SU-DHL-6 (cell line): ENCODE measurements around the gene SHC2.
"Not testable (repeated sequence)": the region's sequence is repeated elsewhere in the genome, so short reads cannot be mapped to it uniquely, and the experiment has no call there.

Experiments used
- H2AFZ ChIP-seq: fragments of 200-600 bp; sonication (generic); 2 replicates; pipeline ENCODE4 v1.6.1; 2014; ENCODE audit warnings: low read depth, mild to moderate bottlenecking, moderate library complexity, mixed read lengths, antibody characterized with exemption, low read length; ENCODE audit not compliant: severe bottlenecking
- H3F3A ChIP-seq: fragments of 200-600 bp; shearing (Covaris generic); 2 replicates; pipeline ENCODE4 v1.6.0; 2016; ENCODE audit warnings: antibody characterized with exemption, mild to moderate bottlenecking; ENCODE audit not compliant: insufficient read depth
- H3K27ac ChIP-seq: fragments of 200-600 bp; sonication (generic); 2 replicates; pipeline ENCODE4 v1.5.1; 2016; ENCODE audit warnings: low read depth, mild to moderate bottlenecking, low read length, moderate library complexity, mixed read lengths
- H3K27me3 ChIP-seq: fragments of 200-600 bp; sonication (generic), shearing (Covaris generic); 2 replicates; pipeline ENCODE4 v1.6.0; 2014; ENCODE audit warnings: mild to moderate bottlenecking, low read length
- H3K36me3 ChIP-seq: fragments of 200-600 bp; sonication (generic); 2 replicates; pipeline ENCODE4 v1.6.1; 2014; ENCODE audit warnings: mild to moderate bottlenecking, low read length, mixed read lengths
- H3K4me2 ChIP-seq: fragments of 300-600, 200-600 bp; shearing (Covaris generic), sonication (generic); 2 replicates; pipeline ENCODE4 v1.6.0; 2014; ENCODE audit warnings: low read length, low read depth, mild to moderate bottlenecking; ENCODE audit not compliant: poor library complexity, severe bottlenecking
- H3K4me3 ChIP-seq: fragments of 200-600 bp; sonication (generic); 2 replicates; pipeline ENCODE4 v1.5.1; 2014; ENCODE audit warnings: antibody characterized with exemption, low read length, mild to moderate bottlenecking, mixed read lengths; ENCODE audit not compliant: insufficient read depth, poor library complexity, severe bottlenecking
- H3K79me2 ChIP-seq: fragments of 200-600 bp; sonication (generic); 2 replicates; pipeline ENCODE4 v1.6.1; 2014; ENCODE audit warnings: mild to moderate bottlenecking, low read length, moderate library complexity; ENCODE audit not compliant: insufficient read depth
- H3K9ac ChIP-seq: fragments of 200-600 bp; sonication (generic); 2 replicates; pipeline ENCODE4 v1.7.0; 2014; ENCODE audit warnings: mild to moderate bottlenecking, low read length
- H3K9me2 ChIP-seq: fragments of 200-600 bp; sonication (generic); replicated peaks from 2 replicates; pipeline ENCODE4 v1.6.1; 2014; ENCODE audit warnings: low read length; ENCODE audit not compliant: insufficient read depth
- H3K9me3 ChIP-seq: fragments of 200-600 bp; sonication (generic); 2 replicates; pipeline ENCODE4 v1.6.1; 2014; ENCODE audit warnings: low read length, mixed read lengths; ENCODE audit not compliant: insufficient read depth
- H4K20me1 ChIP-seq: fragments of 200-600 bp; sonication (generic); 2 replicates; pipeline ENCODE4 v1.6.1; 2014; ENCODE audit warnings: low read depth, mild to moderate bottlenecking, antibody characterized with exemption, low read length, moderate library complexity, mixed read lengths
- CTCF ChIP-seq: fragments of 200-600 bp; sonication (generic); IDR thresholded peaks from one replicate; pipeline ENCODE4 v1.5.1; 2017; ENCODE audit warnings: antibody characterized with exemption, mild to moderate bottlenecking, low read length, moderate library complexity; ENCODE audit not compliant: insufficient read depth, poor library complexity, severe bottlenecking
- EZH2phosphoT487 ChIP-seq: fragments of 200-600 bp; sonication (generic), shearing (Covaris generic); conservative IDR thresholded peaks from 2 replicates; pipeline ENCODE4 v1.6.1; 2018; ENCODE audit warnings: mild to moderate bottlenecking, antibody characterized with exemption, low read length, moderate library complexity, mixed read lengths

The SHC2 gene

GRCh38 chr19:452829-453228, 8.0 kb downstream of the SHC2 start:
- Histone ChIP-seq H3K9me3 (peaks cover 18% of the 10 kb centered on the region; the same call in 1 of the 2 replicates), H2AFZ (no peak overlapping the region), H3K79me2 (no peaks in the 10 kb centered on the region), H3K4me2 (no peak overlapping the region), H3K27ac (no peak overlapping the region), H3K4me3 (no peak overlapping the region), H3K9ac (no peak overlapping the region), H3K27me3 (no peaks in the 10 kb centered on the region), H3K36me3 (no peaks in the 10 kb centered on the region), H4K20me1 (no peaks in the 10 kb centered on the region), H3F3A (0 out of 2 replicates have a peak, but pooled peaks cover 4% of the 10 kb centered on the region), H3K9me2 (no peaks in the 10 kb centered on the region)
- TF ChIP-seq EZH2phosphoT487 (no peak), CTCF (no peak)

- H3K4me2 ChIP-seq, H3K27ac ChIP-seq, H3K27me3 ChIP-seq, H3K4me3 ChIP-seq, H3K9ac ChIP-seq, H2AFZ ChIP-seq, H3K9me3 ChIP-seq, H3K79me2 ChIP-seq, H3F3A ChIP-seq, H3K36me3 ChIP-seq, H4K20me1 ChIP-seq, H3K9me2 ChIP-seq: not testable (repeated sequence)
These were observed 9.8 kb downstream of the SHC2 start for GRCh38 chr19:450912-451481.

GRCh38 chr19:449916-450315, 10.9 kb downstream of the SHC2 start:
- Histone ChIP-seq H3K36me3 (no peaks in the 10 kb centered on the region), H2AFZ (no peak overlapping the region), H3K4me2 (no peak overlapping the region), H3K79me2 (no peaks in the 10 kb centered on the region), H3K9me3 (peaks cover 8% of the 10 kb centered on the region; the same call in 1 of the 2 replicates), H3K4me3 (no peak overlapping the region), H3K27me3 (no peaks in the 10 kb centered on the region), H3K9ac (no peak overlapping the region), H4K20me1 (no peaks in the 10 kb centered on the region), H3K9me2 (no peaks in the 10 kb centered on the region), H3K27ac (no peak overlapping the region), H3F3A (0 out of 2 replicates have a peak, but pooled peaks cover 4% of the 10 kb centered on the region)
- TF ChIP-seq EZH2phosphoT487 = no peak
- no peak for TF ChIP-seq CTCF

GRCh38 chr19:447816-448560, 12.8 kb downstream of the SHC2 start:
- H3K4me3 ChIP-seq = no peak overlapping the region
- H4K20me1 ChIP-seq = no peaks in the 10 kb centered on the region
- no peaks in the 10 kb centered on the region for H3K36me3 ChIP-seq
- H3F3A ChIP-seq = 0 out of 2 replicates have a peak, but pooled peaks cover 4% of the 10 kb centered on the region
- no peaks in the 10 kb centered on the region for H3K9me2 ChIP-seq
- no peak overlapping the region for H3K27ac ChIP-seq
- H3K4me2 ChIP-seq = no peak overlapping the region
- no peaks in the 10 kb centered on the region for H3K79me2 ChIP-seq
- no peak overlapping the region for H2AFZ ChIP-seq
- H3K9ac ChIP-seq = no peak overlapping the region
- no peaks in the 10 kb centered on the region for H3K27me3 ChIP-seq
- TF ChIP-seq EZH2phosphoT487 (no peak), CTCF (no peak)
- H3K9me3 ChIP-seq = peaks cover 8% of the 10 kb centered on the region; the same call in 1 of the 2 replicates
